DMS 273 treated with DMSO at 0.1 percent for 48 hours (cell line): Measurements from ENCODE around the gene TMPRSS13.
"Not testable (repeated sequence)": the region's sequence is repeated elsewhere in the genome, so short reads cannot be mapped to it uniquely, and the experiment has no call there.

Experiments
- DNase-seq: peaks from one replicate; lab custom pipeline; 2025; lab: John Stamatoyannopoulos, UW

The TMPRSS13 gene

GRCh38 chr11:117950993-117951961, 22.1 kb upstream of the TMPRSS13 start:
- DNase-seq: no peak

GRCh38 chr11:117950301-117950700, 21.1 kb upstream of the TMPRSS13 start:
- DNase-seq: peak; percentile 7

GRCh38 chr11:117949062-117949461, 19.9 kb upstream of the TMPRSS13 start:
- DNase-seq: no peak

DNA sequence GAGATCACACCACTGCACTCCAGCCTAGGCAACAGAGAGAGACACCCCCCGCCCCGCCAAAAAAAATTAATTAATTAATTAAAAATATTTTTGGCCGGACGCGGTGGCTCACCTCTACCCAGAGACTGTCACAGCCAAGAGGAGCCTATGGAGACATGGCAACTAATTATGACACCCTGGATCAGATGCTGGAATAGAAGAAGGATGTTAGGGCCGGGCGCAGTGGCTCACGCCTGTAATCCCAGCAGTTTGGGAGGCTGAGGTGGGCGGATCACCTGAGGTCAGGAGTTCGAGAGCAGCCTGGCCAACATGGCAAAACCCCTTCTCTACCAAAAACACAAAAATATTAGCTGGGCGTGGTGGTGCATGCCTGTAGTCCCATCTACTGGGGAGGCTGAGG, 19.3 kb upstream of the TMPRSS13 start:
- not testable (repeated sequence) for DNase-seq

- not testable (repeated sequence) for DNase-seq
Observed at GRCh38 chr11:117947751-117948150, 18.5 kb upstream of the TMPRSS13 start.

- peak; percentile 5 for DNase-seq
Observed at GRCh38 chr11:117946842-117947526, 17.8 kb upstream of the TMPRSS13 start.

DNA sequence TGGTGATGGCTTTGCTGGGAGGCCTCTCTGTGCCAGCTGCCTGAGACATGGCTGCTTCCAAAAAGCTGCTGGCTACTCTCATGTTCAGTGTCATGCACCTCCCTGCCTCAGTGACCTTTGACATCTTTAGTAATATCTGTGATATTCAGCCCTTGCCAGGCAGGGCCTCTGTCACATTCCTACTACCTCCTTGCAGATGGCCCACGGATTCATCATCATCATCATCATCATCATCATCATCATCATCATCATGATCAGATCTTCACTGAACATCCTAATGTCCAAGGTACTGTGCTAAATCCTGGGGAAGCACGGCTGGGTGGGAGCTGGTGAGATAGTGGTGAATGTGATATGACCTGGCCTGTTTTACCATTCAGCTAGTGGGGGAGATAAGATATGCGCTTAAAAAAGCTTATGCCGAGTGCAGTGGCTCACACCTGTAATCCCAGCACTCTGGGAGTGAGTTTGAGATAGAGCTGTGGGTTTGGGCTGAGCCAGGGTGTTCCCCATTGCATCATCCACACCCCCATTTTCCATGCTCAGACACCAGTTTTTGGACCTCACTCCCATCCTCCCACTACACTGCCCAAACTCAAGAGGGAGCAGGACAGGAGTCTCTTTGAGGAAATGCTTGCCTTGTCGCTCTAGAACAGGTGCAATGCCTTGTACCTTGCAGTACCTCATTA, 17.1 kb upstream of the TMPRSS13 start:
- no peak for DNase-seq

GRCh38 chr11:117945047-117945810, 16.0 kb upstream of the TMPRSS13 start:
- DNase-seq: no peak

- no peak for DNase-seq
Observed at GRCh38 chr11:117944554-117944953, 15.4 kb upstream of the TMPRSS13 start.

GRCh38 chr11:117941976-117942654, 12.9 kb upstream of the TMPRSS13 start:
- no peak for DNase-seq

DNA sequence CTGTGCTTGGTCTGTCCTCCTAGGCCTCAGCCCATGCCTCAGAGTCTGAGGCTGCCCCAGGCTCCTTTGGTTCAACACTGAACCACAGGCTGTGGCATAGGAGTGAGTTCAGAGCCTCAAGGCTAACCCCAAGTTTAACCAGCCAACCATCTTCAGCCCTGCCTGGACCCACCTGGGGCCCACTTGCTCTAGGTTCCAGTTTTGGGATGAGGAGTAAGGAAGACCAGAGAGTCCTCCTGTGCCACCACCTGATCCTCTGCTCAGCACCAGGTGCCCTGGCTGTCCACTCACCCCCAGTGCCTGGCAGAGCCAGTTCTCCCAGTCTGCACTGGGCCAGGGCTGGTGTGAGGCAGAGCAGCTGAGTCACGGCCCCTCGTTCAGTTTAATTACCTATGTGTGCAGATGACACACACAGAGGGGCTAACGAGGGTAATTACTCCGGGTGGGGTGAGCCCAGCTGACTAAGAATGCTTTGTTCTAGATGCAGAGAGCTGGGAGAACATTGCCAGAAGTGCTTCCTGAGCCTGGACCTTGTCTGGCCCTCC, 12.0 kb upstream of the TMPRSS13 start:
- no peak for DNase-seq

DNA sequence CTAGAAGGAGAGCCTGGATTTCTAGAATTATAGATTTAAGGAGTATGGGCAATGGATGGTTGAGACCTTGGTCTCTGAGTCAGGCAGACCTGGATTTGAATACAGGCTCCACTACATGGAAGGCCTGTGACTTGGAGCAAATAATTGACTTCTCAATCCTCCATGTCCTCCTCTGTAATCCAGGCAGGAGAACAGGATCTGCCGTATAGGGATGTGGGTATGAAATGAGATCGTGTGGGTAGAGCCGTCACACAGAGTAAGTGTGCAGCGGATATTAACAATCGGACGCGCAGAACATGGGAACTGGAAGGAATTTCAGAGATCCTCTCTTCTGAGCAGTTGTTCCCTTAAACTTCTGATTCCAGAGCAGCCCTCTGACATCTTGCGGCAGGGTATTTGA, 11.5 kb upstream of the TMPRSS13 start:
- no peak for DNase-seq

DNA sequence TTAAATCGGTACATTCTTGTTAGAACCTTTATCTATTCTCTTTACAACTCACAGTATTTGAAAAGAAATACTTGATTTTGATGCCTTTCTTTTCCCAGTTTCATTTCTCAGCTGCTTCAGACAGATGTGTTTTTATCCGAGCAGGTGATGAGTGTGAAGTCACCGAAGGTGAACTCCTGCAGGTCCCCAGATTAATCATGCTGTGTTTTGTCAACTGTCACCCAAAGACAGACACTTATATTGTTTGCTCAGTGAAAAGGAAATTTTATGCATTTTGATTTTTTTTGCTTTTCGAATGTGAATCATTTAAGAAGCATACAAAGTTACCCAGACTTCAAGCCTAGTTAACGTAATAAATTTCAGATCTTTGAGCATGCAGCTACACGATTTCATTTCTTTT, 7.8 kb upstream of the TMPRSS13 start:
- no peak for DNase-seq

- no peak for DNase-seq
Observed at GRCh38 chr11:117934526-117935307, 5.5 kb upstream of the TMPRSS13 start.

- DNase-seq: no peak
Observed at GRCh38 chr11:117933930-117934329, 4.7 kb upstream of the TMPRSS13 start.

GRCh38 chr11:117933475-117933874, 4.3 kb upstream of the TMPRSS13 start:
- no peak for DNase-seq

DNA sequence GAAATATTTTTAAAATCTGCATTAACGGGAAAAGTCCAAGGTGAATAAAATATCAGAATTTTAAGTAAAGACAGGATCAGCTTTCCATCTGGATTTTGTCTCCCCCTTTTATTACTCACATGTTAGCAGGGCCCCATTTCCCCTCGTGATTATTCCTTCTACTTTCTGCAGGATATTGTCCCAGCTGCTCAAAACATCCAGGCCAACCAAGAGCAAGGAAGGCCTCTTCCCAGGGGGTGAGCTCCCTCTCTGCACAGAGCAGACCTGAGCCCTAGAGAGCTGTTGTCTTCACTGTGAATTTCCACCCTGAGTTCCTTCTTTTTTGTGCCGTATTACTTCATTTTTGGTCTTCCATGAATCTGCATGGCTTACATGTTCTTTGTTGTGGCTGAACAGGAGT, 3.7 kb upstream of the TMPRSS13 start:
- DNase-seq: no peak

GRCh38 chr11:117932426-117932825, 3.2 kb upstream of the TMPRSS13 start:
- DNase-seq: no peak

DNA sequence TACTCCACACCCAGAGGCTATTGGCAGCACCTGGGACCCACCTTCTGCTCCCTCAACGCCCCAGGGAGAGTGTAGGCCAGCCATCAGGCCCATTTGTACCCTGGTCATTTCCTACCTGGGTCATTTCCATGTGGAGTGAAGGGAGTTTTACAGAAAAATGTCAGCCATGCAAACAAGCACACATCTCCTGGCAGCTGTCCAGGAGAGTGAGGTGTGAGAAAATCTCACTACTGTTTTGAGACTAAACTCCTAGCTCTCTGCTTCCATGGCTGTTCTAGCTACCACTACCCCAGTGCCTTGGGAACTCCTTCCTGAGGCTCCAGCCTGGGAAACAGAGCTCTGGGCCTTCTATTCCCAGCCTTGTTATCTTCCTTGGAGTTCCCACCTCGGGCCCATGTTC, 2.8 kb upstream of the TMPRSS13 start:
- DNase-seq: no peak

GRCh38 chr11:117931331-117931950, 2.2 kb upstream of the TMPRSS13 start:
- DNase-seq: no peak
